Small intestine (tissue), 7 donors: Measurements from ENCODE around the gene RAC2. TPM values are rescaled to one million over a fixed set of nuclear protein-coding genes. Genes with fewer than 3 reads are reported as not detected.

ENCODE experiments used
- DNase-seq, 2 donors: peaks; one replicate each; pipeline versions ENCODE4 v3.0.0 to v3.0.0-alpha.2; 2013
- FAIRE-seq: peaks from 2 replicates; lab custom pipeline; 2012; peaks lifted over from hg19 to GRCh38; lab: Jason Lieb, UNC
- H3K27ac ChIP-seq, 3 donors: one replicate each; pipeline ENCODE4 v1.5.1; 2013; ENCODE audit warnings: low read length in 2 of 3, mild to moderate bottlenecking in 2 of 3, control low read depth in 1 of 3, inconsistent platforms in 1 of 3, low read depth in 1 of 3, moderate library complexity in 1 of 3
- H3K27me3 ChIP-seq, 3 donors: one replicate each; pipeline ENCODE4 v1.6.1; 2013; ENCODE audit warnings: low read length in 3 of 3, inconsistent platforms in 1 of 3; ENCODE audit not compliant: control insufficient read depth in 3 of 3, insufficient read depth in 3 of 3
- H3K36me3 ChIP-seq, 3 donors: one replicate each; pipeline ENCODE4 v1.6.1; 2013; ENCODE audit warnings: low read length in 3 of 3, inconsistent platforms in 1 of 3, low read depth in 1 of 3, mild to moderate bottlenecking in 1 of 3, moderate library complexity in 1 of 3; ENCODE audit not compliant: control insufficient read depth in 3 of 3, insufficient read depth in 2 of 3
- H3K4me1 ChIP-seq, 3 donors: one replicate each; pipeline ENCODE4 v1.6.1; 2013; ENCODE audit warnings: low read length in 2 of 3, inconsistent platforms in 1 of 3, low read depth in 1 of 3, mild to moderate bottlenecking in 1 of 3, moderate library complexity in 1 of 3; ENCODE audit not compliant: control insufficient read depth in 3 of 3, insufficient read depth in 2 of 3
- H3K4me3 ChIP-seq, 3 donors: one replicate each; pipeline ENCODE4 v1.5.1; 2013; ENCODE audit warnings: low read length in 3 of 3, control low read depth in 1 of 3, inconsistent platforms in 1 of 3, low read depth in 1 of 3, mild to moderate bottlenecking in 1 of 3, moderate library complexity in 1 of 3
- H3K9me3 ChIP-seq, 2 donors: one replicate each; pipeline ENCODE4 v1.6.1; 2013; ENCODE audit warnings: low read depth in 1 of 2, low read length in 1 of 2; ENCODE audit not compliant: control insufficient read depth in 2 of 2, insufficient read depth in 1 of 2
- WGBS, 3 donors: extraction: QIAGEN DNeasy Blood & Tissue Kit; methylation state at CpG; one replicate each; pipeline ENCODE4 v1.1.7; 2013; 5-methylcytosine and 5-hydroxymethylcytosine counted together
- polyA plus RNA-seq, 4 donors: library from polyadenylated mRNA; stranded (reverse) in 3 of 4; unstranded in 1 of 4; fragments of 200-250 nt in 3 of 4; fragments of 120-200 nt in 1 of 4; gene quantifications; one replicate each; pipeline versions ENCODE4 v1.2.1 to v1.2.3, GENCODE V29; 2013
- donor health status: healthy with polysubstance abuse.
- donor health status: control.
- donor health status: control.
- donor health status: Bipolar disorder and iron deficiency.
- donor health status: healthy.

RAC2 gene
- polyA plus RNA-seq, 4 donors: 12.1 to 41.1 (median 24.8) TPM

- Histone ChIP-seq H3K27ac (no peak overlapping the region), H3K36me3 (peaks cover 0 to 6% (median 0%) of the 10 kb centered on the region in 3 donors)
These were observed 1.7 kb upstream of the RAC2 start for GRCh38 chr22:37245740-37246139.

GRCh38 chr22:37244922-37245722 lies 1.1 kb upstream of the RAC2 start:
- no peak overlapping the region for H3K4me3 ChIP-seq
- H3K4me1 ChIP-seq: peaks cover 0 to 5% (median 4%) of the 10 kb centered on the region in 3 donors
- peak overlapping the region in 1 of 3 donors; percentile 60 for H3K27ac ChIP-seq
- H3K36me3 ChIP-seq: peaks cover 0 to 11% (median 0%) of the 10 kb centered on the region in 3 donors
- FAIRE-seq: no peak
- no peaks in the 10 kb centered on the region for H3K27me3 ChIP-seq
- WGBS, 3 donors: 49 to 58% (median 57%) methylated on average over 20 to 22 of the region's 22 CpGs
- H3K9me3 ChIP-seq: no peaks in the 10 kb centered on the region
- no peak for DNase-seq

More at GRCh38 chr22:37245740-37246139, 1.7 kb upstream of the RAC2 start:
- DNase-seq: no peak
- 60 to 72% (median 70%) methylated on average over 6 of the region's 6 CpGs for WGBS, 3 donors
- FAIRE-seq: no peak
- Histone ChIP-seq H3K27me3 (no peaks in the 10 kb centered on the region), H3K4me1 (peaks cover 0 to 5% (median 4%) of the 10 kb centered on the region in 3 donors), H3K4me3 (no peak overlapping the region), H3K9me3 (no peaks in the 10 kb centered on the region)

GRCh38 chr22:37243402-37244113 lies 511 bp downstream of the RAC2 start:
- no peaks in the 10 kb centered on the region for H3K9me3 ChIP-seq
- peak overlapping the region; percentile 23 to 73 (median 59) for H3K27ac ChIP-seq
- 24 to 34% (median 26%) methylated on average over 11 to 12 of the region's 12 CpGs for WGBS, 3 donors
- H3K36me3 ChIP-seq: peaks cover 0 to 14% (median 0%) of the 10 kb centered on the region in 3 donors
- peaks cover 0 to 5% (median 4%) of the 10 kb centered on the region in 3 donors for H3K4me1 ChIP-seq
- no peak for FAIRE-seq
- no peaks in the 10 kb centered on the region for H3K27me3 ChIP-seq
- no peak for DNase-seq
- H3K4me3 ChIP-seq: peak overlapping the region; percentile 42 to 60 (median 55)

GRCh38 chr22:37242395-37242918 lies 1.6 kb downstream of the RAC2 start:
- peak overlapping the region in 1 of 3 donors; percentile 73 for H3K27ac ChIP-seq
- peaks cover 0 to 15% (median 0%) of the 10 kb centered on the region in 3 donors for H3K36me3 ChIP-seq
- H3K4me3 ChIP-seq: peak overlapping the region in 2 of 3 donors; percentile 55 to 60
- peaks cover 0 to 5% (median 4%) of the 10 kb centered on the region in 3 donors for H3K4me1 ChIP-seq
- H3K27me3 ChIP-seq: no peaks in the 10 kb centered on the region
- no peak for FAIRE-seq
- H3K9me3 ChIP-seq: no peaks in the 10 kb centered on the region
- peak; percentile 47 to 74 for DNase-seq
- WGBS, 3 donors: 11 to 24% (median 24%) methylated on average over 16 of the region's 16 CpGs

GRCh38 chr22:37241351-37242142 lies 2.5 kb downstream of the RAC2 start:
- DNase-seq (peak in 1 of 2 donors; percentile 45), FAIRE-seq (no peak)
- Histone ChIP-seq H3K9me3 (no peaks in the 10 kb centered on the region), H3K4me3 (peak overlapping the region in 1 of 3 donors; percentile 25), H3K27ac (peak overlapping the region in 1 of 3 donors; percentile 73), H3K27me3 (no peaks in the 10 kb centered on the region), H3K36me3 (peaks cover 0 to 17% (median 0%) of the 10 kb centered on the region in 3 donors), H3K4me1 (peaks cover 0 to 5% (median 4%) of the 10 kb centered on the region in 3 donors)
- WGBS, 3 donors: 57 to 68% (median 60%) methylated on average over 19 of the region's 19 CpGs

- Histone ChIP-seq H3K4me3 (no peak overlapping the region), H3K9me3 (no peaks in the 10 kb centered on the region), H3K27ac (peak overlapping the region in 1 of 3 donors; percentile 45), H3K27me3 (no peaks in the 10 kb centered on the region), H3K36me3 (peaks cover 0 to 20% (median 0%) of the 10 kb centered on the region in 3 donors), H3K4me1 (peaks cover 0 to 5% (median 4%) of the 10 kb centered on the region in 3 donors)
- FAIRE-seq (no peak), DNase-seq (no peak)
- WGBS, 3 donors: 63 to 89% (median 80%) methylated on average over 4 to 7 of the region's 7 CpGs
These were observed 3.1 kb downstream of the RAC2 start for GRCh38 chr22:37240941-37241320.

- WGBS, 3 donors: 79 to 81% (median 80%) methylated on average over 11 of the region's 11 CpGs
- peaks cover 0 to 5% (median 4%) of the 10 kb centered on the region in 3 donors for H3K4me1 ChIP-seq
- no peaks in the 10 kb centered on the region for H3K27me3 ChIP-seq
- FAIRE-seq: no peak
- DNase-seq: no peak
- H3K27ac ChIP-seq: no peak overlapping the region
- no peak overlapping the region for H3K4me3 ChIP-seq
- no peaks in the 10 kb centered on the region for H3K9me3 ChIP-seq
- H3K36me3 ChIP-seq: peaks cover 0 to 23% (median 0%) of the 10 kb centered on the region in 3 donors
These were observed 3.7 kb downstream of the RAC2 start for GRCh38 chr22:37240240-37240940.
